ENCODE results near the gene MICAL1.

Gene MICAL1

GRCh38 chr6:109441069-109441816, 14.3 kb downstream of the MICAL1 start:
- Histone ChIP-seq H3K36me3 (ENCODE audit: control insufficient read depth, insufficient read depth, low read length) (peaks cover 31% of the 10 kb centered on the region), H3K4me3 (replicated peaks; ENCODE audit: low read depth, low read length) (peak overlapping the region; percentile 87), H3K27me3 (replicated peaks; ENCODE audit: control insufficient read depth, insufficient read depth, low read length) (no peaks in the 10 kb centered on the region)
- DNase-seq (ENCODE audit: extremely low read depth, insufficient read length): no peak
- TF ChIP-seq CTCF (IDR thresholded peaks at IDR 0.05; ENCODE audit: insufficient read depth, low read length, poor library complexity, severe bottlenecking): peak; percentile 30

- peaks cover 24% of the 10 kb centered on the region for H3K36me3 ChIP-seq (ENCODE audit: control insufficient read depth, insufficient read depth, low read length)
- peak; percentile 92 for DNase-seq (ENCODE audit: extremely low read depth, insufficient read length)
- peak within 1 kb of the TSS; percentile 87 for H3K4me3 ChIP-seq (replicated peaks; ENCODE audit: low read depth, low read length)
- peak; percentile 12 for TF ChIP-seq CTCF (IDR thresholded peaks at IDR 0.05; ENCODE audit: insufficient read depth, low read length, poor library complexity, severe bottlenecking)
- no peaks in the 10 kb centered on the region for H3K27me3 ChIP-seq (replicated peaks; ENCODE audit: control insufficient read depth, insufficient read depth, low read length)
These were observed 15.1 kb downstream of the MICAL1 start, which contains the start of the genes PPIL6 and SMPD2 for GRCh38 chr6:109440331-109441068. TSS of gene PPIL6 (minus strand) at chr6:109440628. CDS start at chr6:109440590, 38 bp downstream. TSS of gene SMPD2 (plus strand) at chr6:109440724. CDS start at chr6:109441122, 398 bp downstream.

GRCh38 chr6:109436041-109436440, 19.5 kb downstream of the MICAL1 start:
- no peak for TF ChIP-seq CTCF (IDR thresholded peaks at IDR 0.05; ENCODE audit: insufficient read depth, low read length, poor library complexity, severe bottlenecking)
- Histone ChIP-seq H3K27me3 (replicated peaks; ENCODE audit: control insufficient read depth, insufficient read depth, low read length) (no peaks in the 10 kb centered on the region), H3K36me3 (ENCODE audit: control insufficient read depth, insufficient read depth, low read length) (no peaks in the 10 kb centered on the region), H3K4me3 (replicated peaks; ENCODE audit: low read depth, low read length) (no peak overlapping the region)
- DNase-seq (ENCODE audit: extremely low read depth, insufficient read length): no peak

- no peaks in the 10 kb centered on the region for H3K36me3 ChIP-seq (ENCODE audit: control insufficient read depth, insufficient read depth, low read length)
- no peak for DNase-seq (ENCODE audit: extremely low read depth, insufficient read length)
- H3K27me3 ChIP-seq (replicated peaks; ENCODE audit: control insufficient read depth, insufficient read depth, low read length): no peaks in the 10 kb centered on the region
- no peak for TF ChIP-seq CTCF (IDR thresholded peaks at IDR 0.05; ENCODE audit: insufficient read depth, low read length, poor library complexity, severe bottlenecking)
- H3K4me3 ChIP-seq (replicated peaks; ENCODE audit: low read depth, low read length): no peak overlapping the region
These were observed 21.1 kb downstream of the MICAL1 start for GRCh38 chr6:109434456-109434855.

- Histone ChIP-seq H3K27me3 (replicated peaks; ENCODE audit: control insufficient read depth, insufficient read depth, low read length) (no peaks in the 10 kb centered on the region), H3K36me3 (ENCODE audit: control insufficient read depth, insufficient read depth, low read length) (no peaks in the 10 kb centered on the region), H3K4me3 (replicated peaks; ENCODE audit: low read depth, low read length) (no peak overlapping the region)
- DNase-seq (ENCODE audit: extremely low read depth, insufficient read length): no peak
- no peak for TF ChIP-seq CTCF (IDR thresholded peaks at IDR 0.05; ENCODE audit: insufficient read depth, low read length, poor library complexity, severe bottlenecking)
These were observed 26.1 kb downstream of the MICAL1 start for GRCh38 chr6:109429496-109429895.
